ENCODE results near the gene GLDN.

The GLDN gene

GRCh38 chr15:51322621-51323296, 18.7 kb upstream of the GLDN start:
- FAIRE-seq (no peak), DNase-seq (ENCODE audit: insufficient read length, low spot score) (no peak)

- no peak for DNase-seq (ENCODE audit: insufficient read length, low spot score)
- no peak for FAIRE-seq
Observed at GRCh38 chr15:51323749-51324148, 17.7 kb upstream of the GLDN start.

- DNase-seq (ENCODE audit: insufficient read length, low spot score) (no peak), FAIRE-seq (no peak)
Observed at GRCh38 chr15:51325167-51325566, 16.3 kb upstream of the GLDN start.

GRCh38 chr15:51327081-51327480, 14.4 kb upstream of the GLDN start:
- DNase-seq (ENCODE audit: insufficient read length, low spot score) (no peak), FAIRE-seq (no peak)

GRCh38 chr15:51328926-51329325, 12.5 kb upstream of the GLDN start:
- DNase-seq (ENCODE audit: insufficient read length, low spot score) (no peak), FAIRE-seq (no peak)

- DNase-seq (ENCODE audit: insufficient read length, low spot score) = no peak
Observed at GRCh38 chr15:51331141-51331540, 10.3 kb upstream of the GLDN start.

GRCh38 chr15:51332206-51333147, 9.0 kb upstream of the GLDN start:
- FAIRE-seq (no peak), DNase-seq (ENCODE audit: insufficient read length, low spot score) (no peak)

More at GRCh38 chr15:51331141-51331540, 10.3 kb upstream of the GLDN start:
- FAIRE-seq = no peak

GRCh38 chr15:51333571-51333970, 7.9 kb upstream of the GLDN start:
- no peak for DNase-seq (ENCODE audit: insufficient read length, low spot score)
- FAIRE-seq = peak; percentile 11

- DNase-seq (ENCODE audit: insufficient read length, low spot score) (no peak), FAIRE-seq (no peak)
Observed at GRCh38 chr15:51334011-51334451, 7.4 kb upstream of the GLDN start.

GRCh38 chr15:51335087-51335486, 6.4 kb upstream of the GLDN start:
- DNase-seq (ENCODE audit: insufficient read length, low spot score) (no peak), FAIRE-seq (no peak)

GRCh38 chr15:51335538-51336410, 5.7 kb upstream of the GLDN start:
- DNase-seq (ENCODE audit: insufficient read length, low spot score) (peak; percentile 50), FAIRE-seq (peak; percentile 66)

GRCh38 chr15:51338496-51338895, 3.0 kb upstream of the GLDN start, which contains the start of gene CYP19A1:
CYP19A1 (minus strand) TSS chr15:51338596; CDS start chr15:51242912, 95,684 bp downstream.
- no peak for FAIRE-seq
- DNase-seq (ENCODE audit: insufficient read length, low spot score) = no peak

GRCh38 chr15:51342227-51342999, 958 bp downstream of the GLDN start:
- DNase-seq (ENCODE audit: insufficient read length, low spot score) = no peak
- no peak for FAIRE-seq

GRCh38 chr15:51343466-51343865, 2.0 kb downstream of the GLDN start:
- DNase-seq (ENCODE audit: insufficient read length, low spot score) = no peak
- no peak for FAIRE-seq

- FAIRE-seq (no peak), DNase-seq (ENCODE audit: insufficient read length, low spot score) (no peak)
Observed at GRCh38 chr15:51346136-51346535, 4.7 kb downstream of the GLDN start.

- FAIRE-seq (peak; percentile 95), DNase-seq (ENCODE audit: insufficient read length, low spot score) (peak; percentile 43)
Observed at GRCh38 chr15:51348688-51349087, 7.2 kb downstream of the GLDN start.

- no peak for FAIRE-seq
Observed at GRCh38 chr15:51349156-51349844, 7.8 kb downstream of the GLDN start.

GRCh38 chr15:51350723-51351122, 9.3 kb downstream of the GLDN start:
- no peak for DNase-seq (ENCODE audit: insufficient read length, low spot score)
- FAIRE-seq = no peak

More at GRCh38 chr15:51349156-51349844, 7.8 kb downstream of the GLDN start:
- DNase-seq (ENCODE audit: insufficient read length, low spot score) = no peak

- FAIRE-seq = no peak
- DNase-seq (ENCODE audit: insufficient read length, low spot score) = no peak
Observed at GRCh38 chr15:51353976-51354375, 12.5 kb downstream of the GLDN start.

Data from GM19239 (cell line).